Activated CD4-positive, alpha-beta memory T cell treated with anti-CD3 and anti-CD28 coated beads, Interleukin-2, amount 10 ng/mL, durations not matched to agents 7 days and 5 days (primary cell): ENCODE data around the gene MTHFD1. TPM values are rescaled to one million over a fixed set of nuclear protein-coding genes. Genes with fewer than 3 reads are reported as not detected.
A peak's percentile ranks its signal among the peaks of the same experiment; 100 is the strongest.

Source experiments
- CTCF ChIA-PET: fragments of 350-600 bp; sonication (Branson Sonifier 250); formaldehyde crosslinking; loops from one replicate; lab custom pipeline; 2021; ENCODE audit warnings: antibody characterized with exemption, inconsistent platforms; lab: Charles Lee
- POLR2A ChIA-PET: fragments of 350-600 bp; sonication (Branson Sonifier 250); formaldehyde crosslinking; loops from one replicate; lab custom pipeline; 2021; ENCODE audit warnings: antibody characterized with exemption; lab: Charles Lee
- DNase-seq: peaks from one replicate; pipeline ENCODE4 v3.0.0-alpha.2; 2020
- H3K27ac Mint-ChIP-seq: one replicate; pipeline ENCODE4 v1.8.0; 2021; ENCODE audit warnings: mild to moderate bottlenecking, mixed read lengths
- H3K27me3 Mint-ChIP-seq: one replicate; pipeline ENCODE4 v1.8.0; 2021; ENCODE audit warnings: mixed read lengths
- H3K36me3 Mint-ChIP-seq: one replicate; pipeline ENCODE4 v1.8.0; 2021; ENCODE audit warnings: low read depth, mixed read lengths
- H3K4me1 Mint-ChIP-seq: one replicate; pipeline ENCODE4 v1.8.0; 2021; ENCODE audit warnings: mixed read lengths
- H3K4me3 Mint-ChIP-seq: one replicate; pipeline ENCODE4 v1.8.0; 2021; ENCODE audit warnings: mild to moderate bottlenecking, mixed read lengths
- H3K9me3 Mint-ChIP-seq: one replicate; pipeline ENCODE4 v1.8.0; 2021; ENCODE audit warnings: mixed read lengths
- total RNA-seq, 2 experiments: library from RNA; stranded (reverse); gene quantifications; one replicate each; pipeline ENCODE4 v1.2.3, GENCODE V29; 2021

MTHFD1 gene
- total RNA-seq, 2 experiments from 2014 or later, result 142 to 147 TPM

DNA sequence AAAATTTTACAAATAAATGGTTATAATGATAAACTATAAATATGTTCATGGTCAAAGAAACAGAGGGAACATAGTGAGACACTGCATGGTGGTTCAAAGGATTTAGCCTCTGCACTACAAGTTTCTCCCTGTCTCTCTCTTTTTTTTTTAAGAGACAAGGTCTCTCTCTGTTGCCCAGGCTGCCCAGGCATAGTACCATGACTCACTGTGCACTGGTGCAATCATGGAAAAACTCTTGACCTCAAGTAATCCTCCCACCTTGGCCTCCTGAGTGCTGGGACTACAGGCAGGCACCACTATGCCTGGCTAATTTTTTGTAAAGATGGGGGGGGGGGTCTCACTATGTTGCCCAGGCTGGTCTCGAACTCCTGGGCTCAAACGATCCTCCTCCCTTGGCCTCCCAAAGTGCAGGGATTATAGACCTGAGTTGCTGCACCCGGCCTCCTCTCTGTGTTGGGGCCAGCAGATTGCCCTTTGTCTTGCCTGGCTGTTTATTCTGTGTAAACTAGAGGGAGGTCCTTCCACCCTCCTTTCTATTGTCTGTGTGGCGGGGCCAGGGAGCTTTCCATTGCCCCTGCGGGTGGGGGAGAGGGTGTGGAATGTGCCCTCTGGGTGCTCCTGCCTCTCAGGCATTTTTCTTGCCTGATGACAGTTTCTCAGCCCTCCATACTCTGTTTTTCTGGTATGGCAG, 22.1 kb downstream of the MTHFD1 start:
- CTCF ChIA-PET, result no interaction called here
- H3K27ac Mint-ChIP-seq, result peak overlapping the region; percentile 14
- POLR2A ChIA-PET, result interaction anchor here (0.7 kb wide), 1 partner anchor 199 kb away, joined by 3 read pairs; no protein-coding TSS in a partner anchor

DNA sequence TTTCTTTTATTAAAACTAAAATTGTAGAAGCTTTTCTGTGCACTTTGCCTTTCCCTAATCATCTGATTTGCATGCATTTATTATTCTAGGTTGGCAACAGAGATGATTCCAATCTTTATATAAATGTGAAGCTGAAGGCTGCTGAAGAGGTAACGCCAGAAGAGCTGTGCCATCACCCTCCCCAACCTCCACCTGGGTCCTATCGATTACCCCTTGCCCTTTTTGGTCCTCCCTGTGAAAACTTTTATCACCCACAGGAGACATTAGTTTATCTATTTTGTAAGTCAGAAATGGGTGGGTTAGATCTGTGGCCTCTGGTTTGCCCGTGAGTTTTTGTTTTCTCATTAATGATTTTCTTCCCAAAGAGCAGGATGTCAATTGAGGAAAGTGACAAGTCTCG, 22.8 kb downstream of the MTHFD1 start:
- Mint-ChIP-seq H3K27me3 (no peaks in the 10 kb centered on the region), H3K4me1 (peaks cover 32% of the 10 kb centered on the region), H3K27ac (no peak overlapping the region), H3K9me3 (no peaks in the 10 kb centered on the region), H3K36me3 (peaks cover 50% of the 10 kb centered on the region), H3K4me3 (no peak overlapping the region)
- CTCF ChIA-PET, result no interaction called here
- DNase-seq, result no peak
- POLR2A ChIA-PET, result no interaction called here

More for the DNA sequence above, 22.1 kb downstream of the MTHFD1 start:
- Mint-ChIP-seq H3K36me3 (peaks cover 47% of the 10 kb centered on the region), H3K4me1 (peaks cover 27% of the 10 kb centered on the region), H3K9me3 (no peaks in the 10 kb centered on the region), H3K4me3 (no peak overlapping the region), H3K27me3 (no peaks in the 10 kb centered on the region)
- no peak for DNase-seq

DNA sequence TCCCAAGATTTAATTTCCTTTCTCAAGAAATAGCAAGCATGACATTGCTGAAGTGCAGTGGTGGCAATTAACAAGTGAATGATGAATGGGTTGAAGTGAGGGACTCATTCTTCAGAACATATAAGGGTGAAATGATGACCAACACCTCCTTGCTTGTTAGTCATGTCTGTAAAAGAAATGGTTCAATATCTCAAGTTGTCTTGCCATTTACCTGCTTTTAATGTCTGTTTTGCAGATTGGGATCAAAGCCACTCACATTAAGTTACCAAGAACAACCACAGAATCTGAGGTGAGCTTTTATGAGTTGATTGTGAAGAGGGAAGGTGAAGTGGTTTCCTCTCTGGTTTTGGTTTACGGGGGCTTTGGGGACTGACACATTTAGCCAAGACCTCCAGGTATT, 24.1 kb downstream of the MTHFD1 start:
- Mint-ChIP-seq H3K27ac (no peak overlapping the region), H3K9me3 (no peaks in the 10 kb centered on the region), H3K27me3 (no peaks in the 10 kb centered on the region), H3K4me1 (peaks cover 34% of the 10 kb centered on the region), H3K4me3 (no peak overlapping the region), H3K36me3 (peaks cover 55% of the 10 kb centered on the region)
- ChIA-PET POLR2A (no interaction called here), CTCF (interaction anchor here (1.3 to 1.4 kb wide), 2 partner anchors 17 to 19 kb away, joined by 3 to 5 read pairs; no protein-coding TSS in a partner anchor)
- DNase-seq, result no peak

DNA sequence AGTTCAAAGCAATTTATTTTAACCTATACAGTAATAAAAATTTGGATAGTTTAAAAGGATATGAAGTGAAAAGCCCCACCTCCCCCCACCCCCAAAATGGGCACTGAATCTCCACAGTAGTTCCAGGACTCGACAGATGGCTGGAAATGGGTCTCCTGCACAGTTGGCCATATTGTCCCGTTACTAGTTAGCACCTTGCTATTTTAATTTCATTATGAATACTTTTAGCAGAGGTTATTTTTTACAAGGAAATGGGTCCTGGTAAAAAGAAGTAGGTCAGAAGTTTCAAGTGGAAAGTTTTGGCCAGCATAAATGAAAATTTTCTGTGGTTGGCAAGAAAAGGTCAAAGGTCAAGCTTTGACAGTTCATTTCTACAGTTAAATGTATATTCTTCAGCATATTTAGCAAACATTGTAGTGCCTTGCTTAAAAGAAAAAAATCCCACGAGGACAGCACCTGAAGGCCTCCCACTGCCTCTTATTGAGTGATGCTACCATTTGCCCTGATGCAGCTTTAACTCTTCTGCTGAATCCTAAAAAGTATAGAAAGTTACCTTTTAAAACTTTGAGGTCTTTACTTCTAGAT, 28.3 kb downstream of the MTHFD1 start:
- peaks cover 72% of the 10 kb centered on the region for H3K36me3 Mint-ChIP-seq
- DNase-seq, result no peak
- H3K9me3 Mint-ChIP-seq, result no peaks in the 10 kb centered on the region
- H3K4me3 Mint-ChIP-seq, result no peak overlapping the region
- no peaks in the 10 kb centered on the region for H3K27me3 Mint-ChIP-seq
- H3K27ac Mint-ChIP-seq, result no peak overlapping the region
- CTCF ChIA-PET, result interaction anchor here (0.6 to 7.1 kb wide), 2 partner anchors 13 to 423 kb away, joined by 3 to 62 read pairs; no protein-coding TSS in a partner anchor
- peaks cover 33% of the 10 kb centered on the region for H3K4me1 Mint-ChIP-seq
- POLR2A ChIA-PET, result interaction anchor here (0.7 kb wide), 1 partner anchor 29 kb away, joined by 3 read pairs; no protein-coding TSS in a partner anchor

DNA sequence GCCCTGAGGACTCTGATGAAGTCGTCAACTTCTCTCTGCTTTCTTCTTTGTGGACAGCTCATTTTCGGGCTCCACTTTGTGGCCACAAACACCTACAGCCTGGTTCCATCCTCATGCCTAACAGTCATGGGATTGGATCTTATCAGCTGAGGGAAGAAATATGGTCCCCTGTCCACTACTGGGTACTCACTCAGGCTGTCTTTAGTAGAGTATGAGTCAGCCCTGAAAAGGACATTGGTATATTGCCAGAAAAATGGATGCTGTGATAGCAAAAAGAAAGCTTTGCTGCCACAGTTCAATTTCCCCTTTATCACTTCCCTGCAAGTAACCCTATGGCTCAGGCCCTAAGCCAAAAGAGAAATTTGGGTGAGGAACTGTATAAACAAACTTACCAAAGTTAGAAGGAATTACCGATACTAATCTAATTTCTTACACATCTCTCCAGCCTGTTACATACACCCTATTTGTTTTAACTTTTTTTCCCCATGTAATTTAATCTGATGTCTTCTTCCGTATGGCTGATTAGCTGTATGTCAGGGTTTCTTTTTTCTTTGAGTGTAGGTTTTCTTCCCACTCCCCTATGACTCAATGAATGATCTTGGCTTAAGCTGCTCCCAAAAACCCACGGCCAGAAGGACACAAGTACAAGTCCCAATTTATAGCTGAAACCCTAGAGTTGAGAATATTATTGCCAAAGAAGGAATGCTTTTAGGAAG, 29.1 kb downstream of the MTHFD1 start:
- Mint-ChIP-seq H3K27me3 (no peaks in the 10 kb centered on the region), H3K4me1 (peaks cover 32% of the 10 kb centered on the region), H3K27ac (no peak overlapping the region), H3K4me3 (no peak overlapping the region), H3K36me3 (peaks cover 67% of the 10 kb centered on the region), H3K9me3 (no peaks in the 10 kb centered on the region)
- ChIA-PET CTCF (interaction anchor here (0.6 to 7.1 kb wide), 2 partner anchors 12 to 424 kb away, joined by 3 to 62 read pairs; no protein-coding TSS in a partner anchor), POLR2A (interaction anchor here (0.7 kb wide), 1 partner anchor 30 kb away, joined by 3 read pairs; no protein-coding TSS in a partner anchor)
- DNase-seq, result no peak

DNA sequence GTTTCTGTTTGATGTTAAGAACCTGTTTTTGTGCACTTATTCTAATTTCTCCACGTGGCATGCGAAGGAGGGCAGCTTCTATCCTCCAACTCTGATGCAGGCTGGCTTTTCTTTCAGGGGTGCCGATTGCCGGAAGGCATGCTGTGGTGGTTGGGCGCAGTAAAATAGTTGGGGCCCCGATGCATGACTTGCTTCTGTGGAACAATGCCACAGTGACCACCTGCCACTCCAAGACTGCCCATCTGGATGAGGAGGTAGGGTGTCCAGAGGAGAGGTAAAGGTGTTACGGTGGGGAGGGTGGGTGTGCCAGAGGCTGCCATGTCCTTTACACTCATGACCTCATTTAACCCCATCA, 29.6 kb downstream of the MTHFD1 start:
- Mint-ChIP-seq H3K27ac (no peak overlapping the region), H3K4me3 (no peak overlapping the region), H3K9me3 (no peaks in the 10 kb centered on the region), H3K27me3 (no peaks in the 10 kb centered on the region), H3K4me1 (peaks cover 36% of the 10 kb centered on the region), H3K36me3 (peaks cover 70% of the 10 kb centered on the region)
- ChIA-PET POLR2A (no interaction called here), CTCF (interaction anchor here (7.1 kb wide), 1 partner anchor 12 kb away, joined by 62 read pairs; no protein-coding TSS in a partner anchor)
- no peak for DNase-seq

DNA sequence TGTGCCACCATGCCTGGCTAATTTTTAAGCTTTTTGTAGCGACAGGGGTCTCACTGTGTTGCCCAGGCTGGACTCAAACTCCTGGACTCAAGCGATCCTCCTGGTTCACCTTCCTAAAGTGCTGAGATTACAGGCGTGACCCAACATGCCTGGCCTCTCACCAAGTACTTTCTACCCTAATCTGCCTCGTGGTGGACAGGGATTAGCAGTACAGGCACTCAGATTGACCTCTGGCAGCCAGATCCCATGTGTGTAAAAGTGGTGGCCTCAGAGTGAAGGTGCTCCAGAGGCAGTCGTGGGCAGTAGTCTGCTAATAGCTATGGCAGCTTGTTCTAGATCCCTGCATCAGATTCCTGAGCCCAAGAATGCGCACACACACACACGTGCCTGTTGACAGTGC, 30.9 kb downstream of the MTHFD1 start:
- peaks cover 70% of the 10 kb centered on the region for H3K36me3 Mint-ChIP-seq
- CTCF ChIA-PET, result interaction anchor here (7.1 kb wide), 1 partner anchor 11 kb away, joined by 62 read pairs; no protein-coding TSS in a partner anchor
- no peaks in the 10 kb centered on the region for H3K9me3 Mint-ChIP-seq
- H3K27me3 Mint-ChIP-seq, result no peaks in the 10 kb centered on the region
- POLR2A ChIA-PET, result no interaction called here
- peaks cover 41% of the 10 kb centered on the region for H3K4me1 Mint-ChIP-seq
- DNase-seq, result no peak
- H3K27ac Mint-ChIP-seq, result no peak overlapping the region
- no peak overlapping the region for H3K4me3 Mint-ChIP-seq

DNA sequence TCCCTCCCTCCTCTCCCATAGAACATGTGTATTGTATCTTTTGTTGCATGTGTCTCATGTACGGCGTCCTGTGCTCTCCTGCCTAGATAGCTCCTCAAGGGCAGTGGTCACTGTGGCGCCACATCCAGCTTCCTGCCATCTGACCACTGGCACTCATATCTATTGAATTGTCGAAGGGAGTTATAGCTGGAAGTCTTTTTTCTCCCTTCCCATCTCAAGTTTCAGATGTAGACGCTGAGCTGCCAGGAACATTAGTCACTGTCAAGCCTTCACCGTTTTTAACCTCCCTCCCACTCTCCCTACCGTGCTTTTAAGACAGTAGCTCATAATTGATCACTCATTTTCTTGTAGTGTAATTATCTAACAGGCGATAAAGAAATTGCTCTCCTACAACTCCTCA, 33.0 kb downstream of the MTHFD1 start:
- Mint-ChIP-seq H3K4me3 (no peak overlapping the region), H3K9me3 (no peaks in the 10 kb centered on the region), H3K27ac (no peak overlapping the region), H3K36me3 (peaks cover 76% of the 10 kb centered on the region), H3K27me3 (no peaks in the 10 kb centered on the region), H3K4me1 (peaks cover 34% of the 10 kb centered on the region)
- no peak for DNase-seq
- POLR2A ChIA-PET, result no interaction called here
- CTCF ChIA-PET, result interaction anchor here (0.6 to 7.1 kb wide), 3 partner anchors 8 to 470 kb away, joined by 3 to 62 read pairs (median 3); no protein-coding TSS in a partner anchor

DNA sequence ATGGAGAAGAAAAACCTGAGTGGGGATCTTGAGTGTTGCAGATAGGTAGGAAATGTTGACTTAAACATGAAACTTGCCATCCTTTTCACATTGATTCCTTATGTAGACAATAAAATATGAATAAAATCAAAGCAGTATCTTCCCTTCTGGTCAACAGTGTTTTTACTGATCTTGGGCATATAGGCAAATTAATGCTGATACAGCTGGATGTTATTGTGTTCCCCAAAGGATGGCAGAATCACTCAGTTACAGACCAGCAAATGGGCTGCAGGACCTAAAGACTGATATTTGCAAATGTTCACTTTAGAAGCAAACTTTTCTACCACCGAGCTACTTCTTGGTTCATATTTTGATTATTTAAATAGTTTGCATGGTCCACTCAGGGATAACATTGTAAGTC, 33.9 kb downstream of the MTHFD1 start:
- peaks cover 79% of the 10 kb centered on the region for H3K36me3 Mint-ChIP-seq
- no peaks in the 10 kb centered on the region for H3K27me3 Mint-ChIP-seq
- no peak for DNase-seq
- H3K4me1 Mint-ChIP-seq, result peaks cover 30% of the 10 kb centered on the region
- H3K4me3 Mint-ChIP-seq, result no peak overlapping the region
- no peaks in the 10 kb centered on the region for H3K9me3 Mint-ChIP-seq
- ChIA-PET CTCF (interaction anchor here (0.9 to 7.1 kb wide), 5 partner anchors 8 to 470 kb away, joined by 3 to 62 read pairs (median 4); no protein-coding TSS in a partner anchor), POLR2A (interaction anchor here (1.3 to 2.8 kb wide), 2 partner anchors 34 to 82 kb away, joined by 4 to 15 read pairs; partner anchors contain the start of genes MTHFD1 and ZBTB1)
- no peak overlapping the region for H3K27ac Mint-ChIP-seq

DNA sequence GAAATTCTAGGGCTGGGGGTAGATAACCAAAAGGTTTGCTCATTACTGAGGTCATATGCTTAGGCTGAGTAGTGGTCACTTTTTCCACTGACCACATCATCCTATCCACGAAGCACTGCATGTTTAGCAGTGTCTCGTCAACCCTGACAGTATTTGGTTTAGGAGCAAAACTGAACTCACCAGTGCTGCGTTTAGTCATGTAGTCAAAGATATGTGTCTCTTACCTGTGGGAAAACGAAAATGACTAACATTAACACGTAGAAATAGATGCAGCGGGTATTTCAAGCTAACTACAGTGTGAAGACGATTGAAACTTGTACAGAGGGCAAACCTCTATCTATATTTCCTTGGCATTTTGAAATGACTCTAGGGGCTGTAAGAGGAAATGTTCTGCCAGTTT, 34.6 kb downstream of the MTHFD1 start:
- H3K27ac Mint-ChIP-seq, result peak overlapping the region; percentile 36
- POLR2A ChIA-PET, result interaction anchor here (0.7 to 2.8 kb wide), 4 partner anchors 22 to 82 kb away, joined by 3 to 15 read pairs (median 4); partner anchors contain the start of genes MTHFD1 and ZBTB1
- H3K27me3 Mint-ChIP-seq, result no peaks in the 10 kb centered on the region
- H3K4me3 Mint-ChIP-seq, result no peak overlapping the region
- CTCF ChIA-PET, result interaction anchor here (0.9 to 2.0 kb wide), 3 partner anchors 9 to 88 kb away, joined by 3 to 4 read pairs (median 4); no protein-coding TSS in a partner anchor
- H3K9me3 Mint-ChIP-seq, result no peaks in the 10 kb centered on the region
- peaks cover 79% of the 10 kb centered on the region for H3K36me3 Mint-ChIP-seq
- no peak for DNase-seq
- H3K4me1 Mint-ChIP-seq, result peaks cover 27% of the 10 kb centered on the region

DNA sequence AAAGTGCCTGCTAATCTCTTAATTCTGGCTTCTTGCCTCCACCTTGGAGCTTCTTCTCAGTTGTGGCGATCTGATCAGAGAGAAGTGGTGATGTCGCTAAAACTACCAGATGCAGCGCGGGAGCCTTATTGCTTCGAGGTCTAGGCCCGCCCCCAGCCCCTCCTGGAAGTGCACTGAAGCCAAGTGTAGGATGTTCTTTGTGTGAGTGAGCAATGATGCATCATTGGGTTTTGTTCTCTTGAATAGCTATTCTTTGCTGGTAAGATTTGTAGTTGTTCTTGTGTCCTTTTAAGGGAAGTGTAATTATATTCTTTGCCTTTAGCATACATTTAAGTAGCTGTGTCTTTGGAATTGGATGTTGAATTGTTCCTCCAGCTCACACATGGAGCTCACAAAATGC, 35.8 kb downstream of the MTHFD1 start:
- no peak overlapping the region for H3K4me3 Mint-ChIP-seq
- no peaks in the 10 kb centered on the region for H3K27me3 Mint-ChIP-seq
- H3K27ac Mint-ChIP-seq, result peak overlapping the region; percentile 18

DNA sequence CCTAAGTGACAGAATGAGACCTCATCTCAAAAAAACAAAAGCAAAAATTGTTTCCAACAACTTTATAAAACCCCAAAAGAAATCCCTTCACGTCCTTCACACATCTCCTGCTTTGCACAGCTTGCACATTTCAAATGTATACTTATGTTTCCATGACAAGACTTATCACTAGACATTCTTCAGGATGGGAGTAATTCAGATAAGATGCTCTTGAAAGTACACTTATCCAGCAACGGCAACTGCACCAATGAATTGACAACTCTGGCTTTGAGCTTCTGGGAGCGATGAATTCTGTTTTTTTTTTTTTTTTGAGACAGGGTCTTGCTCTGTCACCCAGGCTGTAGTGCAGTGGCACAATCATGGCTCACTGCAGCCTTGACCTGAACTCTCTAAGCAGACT, 46.4 kb downstream of the MTHFD1 start:
- ChIA-PET CTCF (interaction anchor here (0.7 to 2.4 kb wide), 3 partner anchors 12 to 202 kb away, joined by 6 to 11 read pairs (median 7); no protein-coding TSS in a partner anchor), POLR2A (interaction anchor here (1.7 kb wide), 1 partner anchor 70 kb away, joined by 4 read pairs; the partner anchor contains the start of gene ZBTB1)
- Mint-ChIP-seq H3K27me3 (no peaks in the 10 kb centered on the region), H3K27ac (no peak overlapping the region), H3K9me3 (no peaks in the 10 kb centered on the region), H3K36me3 (peaks cover 63% of the 10 kb centered on the region), H3K4me1 (peaks cover 18% of the 10 kb centered on the region), H3K4me3 (no peak overlapping the region)
- DNase-seq, result no peak

More for the DNA sequence above, 35.8 kb downstream of the MTHFD1 start:
- Mint-ChIP-seq H3K4me1 (peaks cover 27% of the 10 kb centered on the region), H3K36me3 (peaks cover 77% of the 10 kb centered on the region), H3K9me3 (no peaks in the 10 kb centered on the region)
- CTCF ChIA-PET, result interaction anchor here (0.6 to 1.0 kb wide), 4 partner anchors 10 to 80 kb away, joined by 3 to 4 read pairs (median 4); no protein-coding TSS in a partner anchor
- DNase-seq, result no peak
- POLR2A ChIA-PET, result interaction anchor here (2.8 kb wide), 1 partner anchor 36 kb away, joined by 15 read pairs; the partner anchor contains the start of gene MTHFD1
